RPMI7951 (cell line): ENCODE data around the gene L3MBTL2. TPM values are rescaled to one million over a fixed set of nuclear protein-coding genes. Genes with fewer than 3 reads are reported as not detected.
"Not testable (repeated sequence)": the region's sequence is repeated elsewhere in the genome, so short reads cannot be mapped to it uniquely, and the experiment has no call there.

Experiments used
- DNase-seq: peaks from one replicate; pipeline ENCODE4 v3.0.0-alpha.2; 2012; ENCODE audit warnings: low read depth
- total RNA-seq: library from RNA; depleted of rRNA; stranded (reverse); fragments of >200 nt; shearing (Covaris generic); gene quantifications from 2 replicates; pipeline ENCODE4 v1.2.3, GENCODE V29; 2014; rRNA removed

Gene L3MBTL2
- 14.7 and 15.4 TPM in 2 replicates for total RNA-seq

- peak; percentile 94 for DNase-seq
These were observed at the start of gene L3MBTL2 for GRCh38 chr22:41204992-41205900. Gene L3MBTL2 (plus strand): TSS chr22:41205312. CDS start chr22:41205363, 51 bp downstream.

GRCh38 chr22:41157083-41157482 lies 48.0 kb upstream of the L3MBTL2 start:
- no peak for DNase-seq

GRCh38 chr22:41169157-41169556 lies 36.0 kb upstream of the L3MBTL2 start:
- DNase-seq = no peak

- no peak for DNase-seq
These were observed 33.1 kb upstream of the L3MBTL2 start for GRCh38 chr22:41171996-41172395.

GRCh38 chr22:41175546-41175945 lies 29.6 kb upstream of the L3MBTL2 start:
- peak; percentile 55 for DNase-seq

- DNase-seq = no peak
These were observed 28.0 kb upstream of the L3MBTL2 start for GRCh38 chr22:41177040-41177621.

- DNase-seq = no peak
These were observed 27.3 kb upstream of the L3MBTL2 start for GRCh38 chr22:41177622-41178424.

- no peak for DNase-seq
These were observed 26.6 kb upstream of the L3MBTL2 start for GRCh38 chr22:41178425-41178975.

- DNase-seq = not testable (repeated sequence)
These were observed 24.8 kb upstream of the L3MBTL2 start for GRCh38 chr22:41180362-41180761.

GRCh38 chr22:41180926-41181325 lies 24.2 kb upstream of the L3MBTL2 start:
- DNase-seq = no peak

- peak; percentile 72 for DNase-seq
These were observed 23.5 kb upstream of the L3MBTL2 start for GRCh38 chr22:41181349-41182241.

- DNase-seq = no peak
These were observed 20.4 kb upstream of the L3MBTL2 start for GRCh38 chr22:41184679-41185078.

GRCh38 chr22:41191467-41191866 lies 13.6 kb upstream of the L3MBTL2 start:
- DNase-seq = no peak

- no peak for DNase-seq
These were observed 11.3 kb upstream of the L3MBTL2 start for GRCh38 chr22:41193829-41194228.

- peak; percentile 72 for DNase-seq
These were observed 7.8 kb upstream of the L3MBTL2 start for GRCh38 chr22:41197038-41197972.

GRCh38 chr22:41198027-41198580 lies 7.0 kb upstream of the L3MBTL2 start:
- DNase-seq = peak; percentile 58

- no peak for DNase-seq
These were observed 4.0 kb upstream of the L3MBTL2 start for GRCh38 chr22:41201141-41201540.

GRCh38 chr22:41203118-41203517 lies 2.0 kb upstream of the L3MBTL2 start:
- no peak for DNase-seq

- DNase-seq = no peak
These were observed 1.0 kb upstream of the L3MBTL2 start for GRCh38 chr22:41204066-41204465.
